ENCODE results near the gene SPECC1. TPM values are rescaled to one million over a fixed set of nuclear protein-coding genes. Genes with fewer than 3 reads are reported as not detected.

SPECC1 gene
- total RNA-seq, 1 donor from 2014 or later, result 7.5 TPM

GRCh38 chr17:20184181-20184580 is 175.0 kb downstream of the SPECC1 start:
- intact Hi-C loops (cut with micrococcal nuclease), result no loop called here

GRCh38 chr17:20184977-20185619 is 175.9 kb downstream of the SPECC1 start:
- ChIA-PET POLR2A (no interaction called here), CTCF (interaction anchor here (0.9 kb wide), 1 partner anchor 39 kb away, joined by 3 read pairs; no protein-coding TSS in a partner anchor)
- intact Hi-C loops (cut with micrococcal nuclease), result no loop called here
- no peak for TF ChIP-seq CTCF (IDR thresholded peaks at IDR 0.05)
- Mint-ChIP-seq H3K9me3 (no peaks in the 10 kb centered on the region), H3K4me3 (no peak overlapping the region), H3K27me3 (no peaks in the 10 kb centered on the region), H3K4me1 (peaks cover 5% of the 10 kb centered on the region), H3K27ac (no peak overlapping the region), H3K36me3 (ENCODE audit: low read depth) (no peaks in the 10 kb centered on the region)
- no peak for DNase-seq
- no peak for ATAC-seq (ENCODE audit: low read depth)

More at GRCh38 chr17:20184181-20184580, 175.0 kb downstream of the SPECC1 start:
- no peak for TF ChIP-seq CTCF (IDR thresholded peaks at IDR 0.05)
- ChIA-PET POLR2A (no interaction called here), CTCF (no interaction called here)
- no peak for DNase-seq
- no peaks in the 10 kb centered on the region for H3K27me3 Mint-ChIP-seq
- H3K4me1 Mint-ChIP-seq, result no peaks in the 10 kb centered on the region
- ATAC-seq (ENCODE audit: low read depth), result no peak
- H3K4me3 Mint-ChIP-seq, result no peak overlapping the region
- H3K27ac Mint-ChIP-seq, result no peak overlapping the region
- H3K9me3 Mint-ChIP-seq, result no peaks in the 10 kb centered on the region
- no peaks in the 10 kb centered on the region for H3K36me3 Mint-ChIP-seq (ENCODE audit: low read depth)

- TF ChIP-seq CTCF (IDR thresholded peaks at IDR 0.05), result no peak
- no peak overlapping the region for H3K27ac Mint-ChIP-seq
- ATAC-seq (ENCODE audit: low read depth), result no peak
- no peaks in the 10 kb centered on the region for H3K27me3 Mint-ChIP-seq
- no peak overlapping the region for H3K4me3 Mint-ChIP-seq
- no peak for DNase-seq
- intact Hi-C loops (cut with micrococcal nuclease), result no loop called here
- H3K36me3 Mint-ChIP-seq (ENCODE audit: low read depth), result no peaks in the 10 kb centered on the region
- POLR2A ChIA-PET, result no interaction called here
- no peaks in the 10 kb centered on the region for H3K9me3 Mint-ChIP-seq
- peaks cover 5% of the 10 kb centered on the region for H3K4me1 Mint-ChIP-seq
- CTCF ChIA-PET, result no interaction called here
These were observed 177.9 kb downstream of the SPECC1 start for GRCh38 chr17:20187049-20187448.

- DNase-seq, result no peak
- TF ChIP-seq CTCF (IDR thresholded peaks at IDR 0.05), result no peak
- ChIA-PET POLR2A (no interaction called here), CTCF (no interaction called here)
- ATAC-seq (ENCODE audit: low read depth), result no peak
- Mint-ChIP-seq H3K36me3 (ENCODE audit: low read depth) (no peaks in the 10 kb centered on the region), H3K4me3 (no peak overlapping the region), H3K27me3 (no peaks in the 10 kb centered on the region), H3K9me3 (no peaks in the 10 kb centered on the region), H3K27ac (no peak overlapping the region), H3K4me1 (peaks cover 5% of the 10 kb centered on the region)
- intact Hi-C loops (cut with micrococcal nuclease), result no loop called here
These were observed 180.1 kb downstream of the SPECC1 start for GRCh38 chr17:20189302-20189701.

GRCh38 chr17:20189979-20190378 is 180.8 kb downstream of the SPECC1 start:
- peaks cover 2% of the 10 kb centered on the region for H3K36me3 Mint-ChIP-seq (ENCODE audit: low read depth)
- peaks cover 5% of the 10 kb centered on the region for H3K4me1 Mint-ChIP-seq
- CTCF ChIA-PET, result no interaction called here
- DNase-seq, result no peak
- POLR2A ChIA-PET, result no interaction called here
- H3K9me3 Mint-ChIP-seq, result peaks cover 3% of the 10 kb centered on the region
- no peak overlapping the region for H3K4me3 Mint-ChIP-seq
- H3K27ac Mint-ChIP-seq, result no peak overlapping the region
- no peak for ATAC-seq (ENCODE audit: low read depth)
- no peak for TF ChIP-seq CTCF (IDR thresholded peaks at IDR 0.05)
- intact Hi-C loops (cut with micrococcal nuclease), result no loop called here
- H3K27me3 Mint-ChIP-seq, result no peaks in the 10 kb centered on the region

Measured in activated B cell treated with CpG ODN at 0.5 μM for 24 hours (primary cell).